Measurements from ENCODE around the gene CTDP1.

CTDP1 gene

GRCh38 chr18:79786304-79786703, 106.7 kb downstream of the CTDP1 start:
- DNase-seq = no peak

- DNase-seq = no peak
Measured at GRCh38 chr18:79786786-79787526, 107.4 kb downstream of the CTDP1 start.

DNA sequence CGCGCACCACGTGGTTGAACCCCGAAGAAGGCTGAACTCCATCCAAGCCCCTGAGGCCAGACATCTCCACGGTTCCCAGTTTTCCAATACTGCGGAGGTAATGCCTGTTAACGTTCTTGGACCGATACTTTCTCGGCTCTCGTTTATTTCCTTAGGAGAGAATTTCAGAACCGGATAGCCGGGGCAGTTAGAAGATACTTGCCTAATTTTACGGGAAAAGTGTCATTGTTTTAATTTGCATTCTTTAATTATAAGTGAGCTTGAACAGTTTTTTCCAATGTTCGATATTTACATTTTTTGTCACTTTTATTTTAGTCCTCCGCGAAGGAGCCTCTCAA, 107.9 kb downstream of the CTDP1 start:
- no peak for DNase-seq

DNA sequence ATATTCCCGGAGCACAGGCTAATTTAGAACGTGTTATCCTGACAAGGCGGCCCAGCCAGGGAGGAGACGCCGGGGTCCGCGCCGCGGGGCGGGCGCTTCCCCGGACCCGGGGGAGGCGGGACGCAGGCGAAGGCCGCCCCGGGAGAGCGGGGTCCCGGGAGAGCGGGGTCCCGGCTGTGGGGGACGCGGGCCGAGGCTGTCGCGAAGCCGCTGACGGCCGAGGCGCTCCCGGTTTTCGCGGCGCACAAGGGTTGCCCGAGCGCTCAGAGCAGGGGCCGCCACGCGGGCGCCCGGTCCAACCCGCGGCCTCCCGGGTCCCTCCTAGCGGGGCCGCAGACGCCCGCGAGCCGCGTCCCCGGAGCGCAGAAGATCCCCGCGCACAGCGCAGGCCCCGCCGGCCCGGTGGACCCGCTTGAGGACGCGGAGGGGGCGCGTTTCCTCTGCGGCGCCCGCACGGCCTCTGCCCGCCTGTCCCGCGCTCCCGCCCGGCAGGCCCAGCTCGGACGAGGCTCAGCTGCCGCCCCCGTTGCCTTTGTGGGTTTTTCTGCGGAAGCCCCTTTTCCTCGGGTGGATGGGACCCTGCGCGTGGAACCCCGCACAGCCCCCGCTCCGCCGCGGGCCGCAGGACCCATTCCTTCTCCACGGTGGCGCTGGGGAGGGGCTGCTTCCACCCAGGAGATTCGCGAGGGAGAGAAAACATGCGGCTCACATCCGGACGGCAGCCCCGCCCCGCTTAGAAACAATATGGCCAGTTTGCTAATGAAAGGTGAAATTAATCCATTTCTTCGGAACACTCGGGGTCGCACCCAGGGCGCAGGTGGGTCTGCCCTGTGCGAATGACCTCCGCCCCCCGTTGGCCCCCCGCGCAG, 108.5 kb downstream of the CTDP1 start:
- no peak for DNase-seq

DNA sequence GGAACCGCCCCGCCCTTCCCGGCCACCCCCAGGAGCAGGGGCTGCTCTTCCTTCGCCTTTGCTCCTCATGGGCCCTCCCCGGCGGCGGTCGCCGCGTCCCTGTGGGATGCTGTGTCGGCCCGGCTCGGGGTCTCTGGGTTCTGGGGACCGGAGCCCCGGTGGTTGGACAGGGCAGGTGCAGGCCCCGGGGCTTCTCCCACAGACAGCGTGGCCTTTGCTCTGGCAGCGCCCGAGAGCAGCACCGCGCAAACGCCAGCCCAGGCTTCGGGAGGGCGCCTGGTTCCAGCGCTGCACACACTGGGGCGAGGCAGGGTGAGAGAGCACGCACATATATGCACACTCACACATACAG, 109.1 kb downstream of the CTDP1 start:
- DNase-seq = no peak

DNA sequence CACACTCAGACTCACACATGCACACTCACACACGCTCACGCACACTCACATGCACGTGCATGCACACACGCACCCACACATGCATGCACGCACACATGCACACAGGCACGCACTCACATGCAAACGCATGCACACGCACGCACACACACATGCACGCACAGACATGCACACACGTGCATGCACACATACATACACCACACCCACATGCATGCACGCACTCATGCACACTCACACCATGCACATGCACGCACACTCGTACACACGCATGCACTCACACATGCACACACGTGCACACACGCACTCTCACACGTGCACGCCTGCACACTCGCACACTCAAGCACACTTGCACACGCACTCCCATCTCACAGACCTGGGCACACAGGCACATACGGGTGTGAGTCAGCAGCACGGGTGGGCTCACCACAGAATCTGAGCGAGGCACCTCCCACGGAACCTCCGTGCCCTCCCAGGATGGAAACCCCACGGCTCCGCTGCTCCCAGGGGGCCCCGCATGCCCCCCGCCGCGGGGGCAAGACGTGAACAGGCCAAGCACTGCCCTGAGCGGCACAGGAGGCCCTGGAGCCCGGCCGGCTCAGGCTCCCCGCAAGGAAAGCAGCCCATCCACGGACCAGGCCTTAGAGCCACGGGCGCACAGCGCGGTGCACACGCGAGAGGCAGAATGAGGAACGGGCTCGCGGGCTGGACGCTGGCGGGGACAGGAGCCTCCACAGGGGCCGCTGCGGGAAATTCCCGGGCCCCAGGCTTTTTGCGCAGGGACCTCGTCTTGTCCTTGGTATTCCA, 109.7 kb downstream of the CTDP1 start:
- no peak for DNase-seq

GRCh38 chr18:79789901-79790890, 110.6 kb downstream of the CTDP1 start:
- no peak for DNase-seq

DNA sequence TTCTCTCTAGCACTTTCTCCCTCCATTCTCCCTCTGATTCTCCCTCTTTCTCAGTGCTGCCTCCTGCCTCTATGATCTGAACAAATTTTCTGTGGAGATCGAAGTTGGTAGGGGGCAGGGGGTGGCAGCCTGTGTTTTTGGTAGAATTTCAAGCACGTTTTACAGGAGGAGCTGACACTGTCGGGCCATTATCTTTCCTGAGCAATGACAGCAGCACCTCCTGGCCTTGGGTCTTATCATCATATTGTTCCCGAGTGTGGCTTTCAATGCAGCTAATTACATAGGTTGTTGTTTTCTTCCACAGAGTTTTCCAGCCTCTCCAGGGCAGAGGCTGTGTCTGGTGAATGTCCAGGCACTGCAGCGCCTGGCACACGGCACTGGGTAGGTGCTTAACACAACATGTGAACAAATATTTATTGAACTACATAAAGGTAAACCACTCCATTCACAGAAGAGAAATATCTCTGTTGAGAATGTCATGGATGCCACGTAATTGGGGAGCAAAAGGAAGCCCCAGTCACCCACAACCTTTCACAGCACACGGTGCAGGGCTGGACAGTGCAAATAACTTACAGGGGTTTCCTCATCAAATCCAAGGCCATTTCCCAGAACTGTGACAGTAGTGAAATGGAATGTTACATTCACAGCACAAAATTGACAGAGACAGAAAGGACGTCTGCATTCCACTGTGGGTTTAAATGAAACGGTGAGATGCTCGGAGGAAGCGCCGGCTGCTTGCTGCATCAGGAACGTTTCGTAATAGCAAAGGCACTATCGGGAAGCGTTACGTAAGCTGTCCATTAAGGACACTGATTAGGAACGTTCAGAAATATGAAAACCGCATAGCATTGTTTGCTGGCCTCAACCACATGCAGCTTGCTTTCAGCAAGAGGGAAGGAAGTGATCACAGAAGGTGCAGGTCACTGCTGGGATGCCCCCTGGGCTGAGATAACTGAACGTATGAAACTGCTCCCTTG, 111.7 kb downstream of the CTDP1 start:
- DNase-seq = no peak

- DNase-seq = no peak
Measured at GRCh38 chr18:79792096-79792987, 112.7 kb downstream of the CTDP1 start.

DNA sequence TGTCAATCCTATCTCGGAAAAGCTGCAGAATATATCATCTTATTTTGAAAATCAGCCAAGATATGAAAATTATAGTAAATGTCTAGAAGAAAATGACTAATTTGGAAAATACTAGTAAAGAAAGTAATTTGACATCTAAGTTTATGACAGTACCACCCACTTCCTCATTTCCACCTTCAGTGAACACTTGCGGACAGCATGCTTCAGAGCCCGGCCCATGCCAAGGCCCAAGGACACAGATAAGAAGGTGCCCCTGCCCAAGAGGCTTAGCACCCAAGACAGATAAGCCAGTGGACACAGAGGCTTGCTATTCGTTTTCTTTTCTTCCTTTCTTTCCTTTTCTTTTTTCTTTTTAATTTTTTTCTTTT, 113.4 kb downstream of the CTDP1 start:
- DNase-seq = no peak

- DNase-seq = no peak
Measured at GRCh38 chr18:79794846-79795245, 115.2 kb downstream of the CTDP1 start.

DNA sequence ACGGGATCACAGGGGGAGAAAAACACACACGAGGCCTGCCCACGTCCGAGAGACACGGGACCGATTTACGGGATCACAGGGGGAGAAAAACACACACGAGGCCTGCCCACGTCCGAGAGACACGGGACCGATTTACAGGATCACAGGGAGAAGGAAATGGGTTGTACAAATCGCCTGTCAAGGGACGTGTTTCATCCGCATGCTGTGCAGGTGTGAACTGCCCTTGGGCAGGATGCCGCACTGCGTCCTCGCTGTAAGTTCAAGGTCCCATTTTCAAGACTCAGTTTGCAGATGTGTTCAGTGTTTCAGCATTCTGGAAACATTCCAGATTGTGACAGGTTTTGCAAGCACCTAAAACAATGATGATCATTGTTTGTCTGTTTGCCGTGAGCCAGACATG, 115.8 kb downstream of the CTDP1 start:
- DNase-seq = no peak

DNA sequence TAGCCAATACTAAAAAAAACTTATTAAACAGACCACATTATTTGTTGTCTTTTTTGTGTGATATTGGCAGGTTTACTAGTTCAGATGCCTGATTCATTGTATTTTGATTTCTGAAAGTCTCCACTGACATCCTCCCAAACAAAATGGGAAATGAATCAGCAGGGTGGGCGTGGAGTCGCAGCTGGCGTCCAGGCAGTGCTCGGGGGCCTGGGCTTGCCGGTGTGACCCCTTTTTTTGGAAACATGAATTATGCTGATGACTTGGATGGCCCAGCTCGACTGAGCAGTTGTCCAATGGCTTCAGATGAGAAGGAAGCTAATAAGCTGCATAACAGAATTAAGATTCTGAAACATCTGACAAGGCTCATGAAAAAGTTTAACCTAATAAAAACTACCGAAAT, 116.4 kb downstream of the CTDP1 start:
- no peak for DNase-seq

DNA sequence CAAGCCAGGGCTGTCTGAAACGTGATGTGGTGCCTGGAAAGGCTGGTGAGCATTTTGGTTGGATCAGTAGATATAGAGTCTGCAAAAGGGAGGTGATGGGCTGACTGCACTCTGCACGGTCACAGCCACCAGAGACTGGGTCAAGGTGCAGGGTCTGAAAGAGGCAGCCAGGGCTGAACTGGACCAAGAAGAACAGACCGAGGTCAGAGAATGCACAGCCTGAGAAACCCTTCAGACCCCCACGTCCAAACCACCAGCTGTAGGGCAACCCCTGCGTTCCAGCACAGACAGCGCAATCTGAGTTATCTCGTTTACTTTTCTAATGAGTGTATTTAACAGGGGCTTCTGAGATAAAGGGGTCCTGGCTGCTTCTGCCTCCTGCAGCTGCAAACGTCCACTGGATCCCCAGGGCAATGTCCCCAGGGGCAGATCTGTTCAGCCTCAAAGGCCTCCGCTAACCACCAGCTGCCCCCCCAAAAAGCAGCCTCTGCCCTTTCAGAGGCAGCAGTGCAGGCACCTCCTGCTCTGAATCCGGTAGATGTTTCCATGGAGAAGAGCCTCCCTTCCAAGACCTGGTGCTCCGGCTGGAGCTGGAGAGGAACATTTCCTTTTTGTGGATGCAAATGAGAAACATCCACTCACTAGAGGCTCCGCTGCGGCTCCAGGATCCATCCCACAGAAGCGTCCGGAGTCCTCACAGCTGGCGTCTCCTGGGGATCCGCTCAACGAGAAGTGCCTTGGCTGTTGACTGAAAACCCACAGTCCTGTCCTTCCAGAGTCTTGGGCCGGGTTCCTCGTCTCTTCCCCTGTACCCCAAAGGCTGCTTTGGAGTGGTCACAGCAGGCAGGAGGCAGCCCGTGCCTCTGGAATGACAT, 117.2 kb downstream of the CTDP1 start:
- no peak for DNase-seq

DNA sequence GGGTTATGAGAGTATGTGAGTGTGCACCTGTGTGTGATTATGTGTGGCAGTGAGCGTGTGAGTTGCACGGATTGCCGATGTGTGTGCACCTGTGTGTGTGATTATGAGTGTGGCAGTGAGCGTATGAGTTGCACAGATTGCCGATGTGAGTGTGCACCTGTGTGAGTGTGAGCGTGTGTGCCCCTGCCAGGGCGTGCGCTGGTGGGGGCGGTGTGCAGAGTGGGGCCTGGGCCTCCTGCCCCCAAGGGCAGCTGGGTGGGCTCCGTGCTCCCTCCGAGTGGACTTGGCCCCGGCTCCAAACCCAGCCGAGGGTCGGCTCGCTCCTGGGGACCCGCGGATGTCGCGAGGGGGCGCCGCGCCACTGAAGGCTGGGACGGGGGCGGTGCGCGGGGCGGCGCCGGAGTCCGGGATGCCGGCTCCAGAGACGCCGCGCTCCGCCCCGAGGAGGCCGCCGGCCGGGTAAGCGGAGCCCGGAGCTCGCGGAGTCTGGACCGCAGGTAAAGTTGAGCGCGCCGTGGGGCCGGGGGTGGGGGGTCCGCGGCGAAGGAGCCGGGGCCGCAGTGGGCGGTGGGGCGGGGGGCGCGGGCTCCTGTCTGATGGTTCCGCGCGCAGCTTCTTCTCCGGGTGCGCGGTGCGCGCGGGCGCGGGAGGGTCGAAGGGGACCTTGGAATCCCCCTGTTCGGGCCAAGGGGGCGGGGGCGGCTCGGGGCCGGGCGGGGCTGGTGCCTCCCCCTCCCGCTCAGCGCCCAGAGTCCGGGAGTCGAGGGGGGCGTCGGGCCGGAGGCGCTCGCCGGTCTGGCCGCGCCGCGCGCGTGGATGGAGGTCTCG, 118.1 kb downstream of the CTDP1 start, which contains the start of gene KCNG2:
TSS of gene KCNG2 (plus strand) at position 421 of the 828 bp plus-strand sequence. CDS start 65,730 bp downstream, outside the sequence.
- peak in 1 of 2 experiments; percentile 70 for DNase-seq

GRCh38 chr18:79798346-79798998, 118.9 kb downstream of the CTDP1 start:
- no peak for DNase-seq

- DNase-seq = no peak
Measured at GRCh38 chr18:79798999-79799370, 119.4 kb downstream of the CTDP1 start.
